ENCODE data around the gene ZFP69B. TPM values are rescaled to one million over a fixed set of nuclear protein-coding genes. Genes with fewer than 3 reads are reported as not detected.
A peak's percentile ranks its signal among the peaks of the same experiment; 100 is the strongest.

Gene ZFP69B
- 4.8 and 8.5 TPM in 2 replicates for total RNA-seq (2014; rRNA removed; shearing (Covaris generic))

- peak; percentile 98 for DNase-seq (ENCODE audit: low read depth)
These were observed at the start of gene ZFP69B for GRCh38 chr1:40449684-40450494. Gene ZFP69B, plus strand, starts transcription at chr1:40450476. Its CDS starts 486 bp downstream, at chr1:40450962.

GRCh38 chr1:40401473-40402201 is 48.6 kb upstream of the ZFP69B start:
- DNase-seq (ENCODE audit: low read depth): no peak

GRCh38 chr1:40404670-40405462 is 45.4 kb upstream of the ZFP69B start:
- DNase-seq (ENCODE audit: low read depth): peak; percentile 54

GRCh38 chr1:40405812-40406211 is 44.5 kb upstream of the ZFP69B start:
- no peak for DNase-seq (ENCODE audit: low read depth)

- DNase-seq (ENCODE audit: low read depth): no peak
These were observed 42.8 kb upstream of the ZFP69B start for GRCh38 chr1:40407453-40407852.

- DNase-seq (ENCODE audit: low read depth): no peak
These were observed 40.8 kb upstream of the ZFP69B start for GRCh38 chr1:40409467-40409866.

- DNase-seq (ENCODE audit: low read depth): no peak
These were observed 39.0 kb upstream of the ZFP69B start for GRCh38 chr1:40411294-40411693.

- DNase-seq (ENCODE audit: low read depth): no peak
These were observed 38.4 kb upstream of the ZFP69B start for GRCh38 chr1:40411843-40412242.

- DNase-seq (ENCODE audit: low read depth): no peak
These were observed 36.6 kb upstream of the ZFP69B start for GRCh38 chr1:40413527-40414252.

GRCh38 chr1:40414331-40414730 is 35.9 kb upstream of the ZFP69B start:
- DNase-seq (ENCODE audit: low read depth): no peak

GRCh38 chr1:40416709-40417108 is 33.6 kb upstream of the ZFP69B start:
- DNase-seq (ENCODE audit: low read depth): no peak

GRCh38 chr1:40421431-40422384 is 28.6 kb upstream of the ZFP69B start:
- DNase-seq (ENCODE audit: low read depth): peak; percentile 41

- DNase-seq (ENCODE audit: low read depth): no peak
These were observed 27.5 kb upstream of the ZFP69B start for GRCh38 chr1:40422630-40423263.

GRCh38 chr1:40423264-40423642 is 27.0 kb upstream of the ZFP69B start:
- no peak for DNase-seq (ENCODE audit: low read depth)

GRCh38 chr1:40423951-40424618 is 26.2 kb upstream of the ZFP69B start:
- no peak for DNase-seq (ENCODE audit: low read depth)

- no peak for DNase-seq (ENCODE audit: low read depth)
These were observed 25.1 kb upstream of the ZFP69B start for GRCh38 chr1:40425198-40425597.

GRCh38 chr1:40431385-40431784 is 18.9 kb upstream of the ZFP69B start:
- no peak for DNase-seq (ENCODE audit: low read depth)

- no peak for DNase-seq (ENCODE audit: low read depth)
These were observed 17.5 kb upstream of the ZFP69B start for GRCh38 chr1:40432644-40433390.

- peak; percentile 4 for DNase-seq (ENCODE audit: low read depth)
These were observed 14.8 kb upstream of the ZFP69B start for GRCh38 chr1:40435471-40435870.
